ENCODE measurements around the gene SLC9A3.

DNA sequence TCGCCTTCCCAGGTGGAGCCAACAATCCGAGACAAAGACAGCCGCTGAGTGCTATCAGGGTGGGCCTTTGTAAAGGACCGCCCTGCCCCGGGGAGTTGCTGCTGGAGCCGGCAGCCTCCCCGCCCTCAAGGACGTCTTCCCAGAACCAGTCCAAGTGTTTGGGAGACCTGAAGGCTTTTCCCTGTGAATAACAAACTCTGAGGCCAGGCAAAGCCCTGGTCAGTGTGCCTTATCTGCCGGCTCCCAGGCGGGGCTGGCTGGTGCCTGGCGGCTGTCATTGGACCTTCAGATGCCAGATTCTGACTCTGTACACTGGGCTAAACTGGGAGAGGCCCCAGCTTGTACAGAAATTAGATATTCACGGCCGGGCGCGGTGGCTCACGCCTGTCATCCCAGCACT lies 2.1 kb downstream of the SLC9A3 start:
- TF ChIP-seq POLR2A (IDR thresholded peaks at IDR 0.05) = no peak
- TF ChIP-seq, protein P1, sequence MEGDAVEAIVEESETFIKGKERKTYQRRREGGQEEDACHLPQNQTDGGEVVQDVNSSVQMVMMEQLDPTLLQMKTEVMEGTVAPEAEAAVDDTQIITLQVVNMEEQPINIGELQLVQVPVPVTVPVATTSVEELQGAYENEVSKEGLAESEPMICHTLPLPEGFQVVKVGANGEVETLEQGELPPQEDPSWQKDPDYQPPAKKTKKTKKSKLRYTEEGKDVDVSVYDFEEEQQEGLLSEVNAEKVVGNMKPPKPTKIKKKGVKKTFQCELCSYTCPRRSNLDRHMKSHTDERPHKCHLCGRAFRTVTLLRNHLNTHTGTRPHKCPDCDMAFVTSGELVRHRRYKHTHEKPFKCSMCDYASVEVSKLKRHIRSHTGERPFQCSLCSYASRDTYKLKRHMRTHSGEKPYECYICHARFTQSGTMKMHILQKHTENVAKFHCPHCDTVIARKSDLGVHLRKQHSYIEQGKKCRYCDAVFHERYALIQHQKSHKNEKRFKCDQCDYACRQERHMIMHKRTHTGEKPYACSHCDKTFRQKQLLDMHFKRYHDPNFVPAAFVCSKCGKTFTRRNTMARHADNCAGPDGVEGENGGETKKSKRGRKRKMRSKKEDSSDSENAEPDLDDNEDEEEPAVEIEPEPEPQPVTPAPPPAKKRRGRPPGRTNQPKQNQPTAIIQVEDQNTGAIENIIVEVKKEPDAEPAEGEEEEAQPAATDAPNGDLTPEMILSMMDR (IDR thresholded peaks at IDR 0.05) = no peak
